Measurements from ENCODE around the gene ORAI3.

- TF ChIP-seq CTCF (IDR thresholded peaks at IDR 0.05 in 4 of 5, conservative IDR thresholded peaks at IDR 0.05 in 1 of 5) (no peak), POLR2A (IDR thresholded peaks at IDR 0.05) (no peak)
Measured at GRCh38 chr16:30986129-30986991, 37.5 kb downstream of the ORAI3 start.

Measured in gastrocnemius medialis (tissue), 4 donors.